ENCODE data around the gene DEAF1. TPM values are rescaled to one million over a fixed set of nuclear protein-coding genes. Genes with fewer than 3 reads are reported as not detected.

DEAF1 gene
- total RNA-seq, 2 donors from 2014 or later = 44.1 to 51.9 TPM

DNA sequence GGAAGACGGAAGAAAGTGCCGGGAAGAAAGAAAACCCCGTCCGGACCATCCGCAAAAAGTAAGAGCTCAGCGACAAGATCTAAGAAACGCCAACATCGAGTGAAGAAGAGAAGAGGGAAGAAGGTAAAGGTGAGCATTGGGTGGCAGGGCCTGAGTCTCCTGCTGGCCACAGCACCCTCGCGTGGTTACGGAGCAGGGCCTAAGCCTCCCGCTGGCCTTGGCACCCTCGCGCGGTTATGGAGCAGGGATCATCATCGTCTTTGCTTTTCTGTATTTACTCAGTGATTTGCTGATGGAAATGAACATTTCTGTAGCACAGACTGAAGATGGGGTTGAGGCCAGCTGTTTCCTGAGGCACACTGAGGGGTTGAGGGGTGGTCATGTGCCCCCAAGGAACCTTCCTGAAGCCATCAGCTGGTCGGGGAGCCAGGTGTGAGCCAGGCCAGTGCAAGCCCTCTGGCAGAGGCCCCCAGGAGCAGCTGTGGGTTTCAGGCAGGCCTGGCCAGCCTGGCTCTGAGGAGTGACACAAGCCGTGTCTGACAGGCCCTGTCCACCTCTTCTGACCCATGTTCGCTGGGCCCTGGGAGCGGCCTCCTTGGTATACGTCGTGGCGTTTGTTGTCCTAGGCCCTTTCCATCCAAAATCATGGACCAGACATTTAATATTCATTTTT is 93.3 kb downstream of the DEAF1 start:
- H3K27ac Mint-ChIP-seq = peak overlapping the region; percentile 1
- peaks cover 59% of the 10 kb centered on the region for H3K36me3 Mint-ChIP-seq (ENCODE audit: low read depth)

GRCh38 chr11:598005-598680 is 96.9 kb downstream of the DEAF1 start:
- Histone ChIP-seq H3K27ac (ENCODE audit: low read depth, low read length) (no peak overlapping the region), H3K4me1 (ENCODE audit: control insufficient read depth, insufficient read depth, low read length) (no peaks in the 10 kb centered on the region), H3K9ac (ENCODE audit: extremely low read depth, low read length, poor library complexity, severe bottlenecking) (no peak overlapping the region), H3K9me3 (ENCODE audit: control insufficient read depth, low read length) (no peaks in the 10 kb centered on the region), H3K27me3 (ENCODE audit: control insufficient read depth, insufficient read depth, low read length, poor library complexity, severe bottlenecking) (no peaks in the 10 kb centered on the region), H3K36me3 (ENCODE audit: control insufficient read depth, insufficient read depth, low read length) (peaks cover 74% of the 10 kb centered on the region), H3K4me3 (ENCODE audit: low read length) (no peak overlapping the region)
- Mint-ChIP-seq H3K36me3 (ENCODE audit: low read depth) (peaks cover 60% of the 10 kb centered on the region), H3K4me3 (no peak overlapping the region), H3K27ac (no peak overlapping the region), H3K9me3 (no peaks in the 10 kb centered on the region), H3K4me1 (no peaks in the 10 kb centered on the region), H3K27me3 (ENCODE audit: insufficient read depth) (no peaks in the 10 kb centered on the region)
- DNase-seq = no peak
- WGBS, 2 experiments (ENCODE audit: insufficient coverage in 1 of 2, insufficient read length in 1 of 2) = 93 to 95% methylated on average over 25 to 30 of the region's 30 CpGs
- TF ChIP-seq CTCF (conservative IDR thresholded peaks at IDR 0.05) = no peak

More for the DNA sequence above, 93.3 kb downstream of the DEAF1 start:
- Mint-ChIP-seq H3K4me3 (no peak overlapping the region), H3K4me1 (no peaks in the 10 kb centered on the region), H3K9me3 (no peaks in the 10 kb centered on the region), H3K27me3 (ENCODE audit: insufficient read depth) (no peaks in the 10 kb centered on the region)
- Histone ChIP-seq H3K4me1 (ENCODE audit: control insufficient read depth, insufficient read depth, low read length) (no peaks in the 10 kb centered on the region), H3K9ac (ENCODE audit: extremely low read depth, low read length, poor library complexity, severe bottlenecking) (no peak overlapping the region), H3K27ac (ENCODE audit: low read depth, low read length) (no peak overlapping the region), H3K36me3 (ENCODE audit: control insufficient read depth, insufficient read depth, low read length) (peaks cover 67% of the 10 kb centered on the region), H3K27me3 (ENCODE audit: control insufficient read depth, insufficient read depth, low read length, poor library complexity, severe bottlenecking) (no peaks in the 10 kb centered on the region), H3K4me3 (ENCODE audit: low read length) (no peak overlapping the region), H3K9me3 (ENCODE audit: control insufficient read depth, low read length) (no peaks in the 10 kb centered on the region)
- WGBS, 2 experiments (ENCODE audit: insufficient coverage in 1 of 2, insufficient read length in 1 of 2) = 95 to 96% methylated on average over 17 to 23 of the region's 23 CpGs
- DNase-seq = no peak
- no peak for TF ChIP-seq CTCF (conservative IDR thresholded peaks at IDR 0.05)

DNA sequence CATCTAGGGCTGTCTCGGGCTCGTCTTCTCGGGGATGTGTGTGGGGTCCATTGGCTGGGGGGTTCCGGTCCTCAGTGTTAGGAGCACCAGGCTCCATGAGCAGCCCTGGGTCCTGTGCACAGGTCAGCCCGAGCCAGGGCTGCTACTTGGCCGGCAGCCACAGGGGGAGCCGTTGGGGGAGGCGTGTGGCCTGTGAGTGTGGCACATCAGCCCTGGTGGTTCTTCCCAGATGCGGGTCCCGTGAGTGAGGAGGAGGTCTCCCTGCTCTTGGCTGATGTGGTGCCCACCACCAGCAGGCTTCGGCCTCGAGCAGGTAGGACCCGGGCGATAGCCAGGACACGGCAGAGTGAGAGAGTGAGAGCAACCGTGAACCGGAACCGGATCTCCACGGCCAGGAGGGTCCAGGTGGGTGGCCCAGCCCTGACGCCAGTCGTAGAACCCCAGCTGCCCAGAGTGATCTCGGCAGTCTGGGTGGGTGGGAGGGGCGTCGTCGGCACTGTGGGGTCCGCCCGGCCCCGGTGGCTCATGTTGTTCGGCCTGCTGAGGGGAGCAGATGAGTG is 97.8 kb downstream of the DEAF1 start:
- Histone ChIP-seq H3K27ac (ENCODE audit: low read depth, low read length) (no peak overlapping the region), H3K27me3 (ENCODE audit: control insufficient read depth, insufficient read depth, low read length, poor library complexity, severe bottlenecking) (no peaks in the 10 kb centered on the region), H3K4me1 (ENCODE audit: control insufficient read depth, insufficient read depth, low read length) (no peaks in the 10 kb centered on the region), H3K36me3 (ENCODE audit: control insufficient read depth, insufficient read depth, low read length) (peaks cover 73% of the 10 kb centered on the region), H3K4me3 (ENCODE audit: low read length) (no peak overlapping the region), H3K9ac (ENCODE audit: extremely low read depth, low read length, poor library complexity, severe bottlenecking) (no peak overlapping the region), H3K9me3 (ENCODE audit: control insufficient read depth, low read length) (no peaks in the 10 kb centered on the region)
- Mint-ChIP-seq H3K27me3 (ENCODE audit: insufficient read depth) (no peaks in the 10 kb centered on the region), H3K9me3 (no peaks in the 10 kb centered on the region), H3K4me1 (no peaks in the 10 kb centered on the region), H3K4me3 (no peak overlapping the region), H3K27ac (peak overlapping the region; percentile 92), H3K36me3 (ENCODE audit: low read depth) (peaks cover 66% of the 10 kb centered on the region)
- peak; percentile 86 for DNase-seq
- WGBS, 2 experiments (ENCODE audit: insufficient coverage in 1 of 2, insufficient read length in 1 of 2) = 83 to 95% methylated on average over 12 to 29 of the region's 29 CpGs
- TF ChIP-seq CTCF (conservative IDR thresholded peaks at IDR 0.05) = peak; percentile 71

Data from endodermal cell (in vitro differentiated cells).